NCI-H187 treated with DMSO at 0.1 percent for 48 hours (cell line): ENCODE results near the gene FAR1.
"Not testable (repeated sequence)": the region's sequence is repeated elsewhere in the genome, so short reads cannot be mapped to it uniquely, and the experiment has no call there.

Experiments used
- DNase-seq: peaks from one replicate; lab custom pipeline; 2025; lab: John Stamatoyannopoulos, UW

FAR1 gene, protein sequence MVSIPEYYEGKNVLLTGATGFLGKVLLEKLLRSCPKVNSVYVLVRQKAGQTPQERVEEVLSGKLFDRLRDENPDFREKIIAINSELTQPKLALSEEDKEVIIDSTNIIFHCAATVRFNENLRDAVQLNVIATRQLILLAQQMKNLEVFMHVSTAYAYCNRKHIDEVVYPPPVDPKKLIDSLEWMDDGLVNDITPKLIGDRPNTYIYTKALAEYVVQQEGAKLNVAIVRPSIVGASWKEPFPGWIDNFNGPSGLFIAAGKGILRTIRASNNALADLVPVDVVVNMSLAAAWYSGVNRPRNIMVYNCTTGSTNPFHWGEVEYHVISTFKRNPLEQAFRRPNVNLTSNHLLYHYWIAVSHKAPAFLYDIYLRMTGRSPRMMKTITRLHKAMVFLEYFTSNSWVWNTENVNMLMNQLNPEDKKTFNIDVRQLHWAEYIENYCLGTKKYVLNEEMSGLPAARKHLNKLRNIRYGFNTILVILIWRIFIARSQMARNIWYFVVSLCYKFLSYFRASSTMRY

GRCh38 chr11:13668102-13668956, at the start of gene FAR1:
FAR1 (plus strand) TSS chr11:13668668; CDS start chr11:13694766, 26,098 bp downstream.
- DNase-seq: peak; percentile 96

DNA sequence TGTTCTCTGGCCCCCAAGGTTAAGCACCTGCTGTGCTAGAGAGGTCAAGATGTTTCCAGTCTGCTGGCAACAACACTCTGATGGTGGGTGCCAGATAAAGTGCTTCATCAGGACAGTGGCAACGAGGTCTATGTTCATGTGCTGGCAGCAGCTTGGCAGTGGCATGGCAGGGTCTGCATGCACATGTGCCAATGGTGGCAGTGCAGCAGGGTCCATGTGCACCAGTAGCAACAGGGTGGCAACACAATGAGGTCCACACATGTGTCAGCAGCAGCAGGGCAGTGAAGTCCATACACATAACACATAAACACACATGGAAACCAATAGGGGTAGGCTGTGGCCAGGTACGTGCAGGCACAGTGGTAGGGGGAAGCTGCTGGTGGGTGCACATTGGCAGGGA, 48.4 kb upstream of the FAR1 start:
- no peak for DNase-seq

- not testable (repeated sequence) for DNase-seq
Observed at GRCh38 chr11:13626818-13627217, 41.6 kb upstream of the FAR1 start.

GRCh38 chr11:13628634-13629033, 39.8 kb upstream of the FAR1 start:
- not testable (repeated sequence) for DNase-seq

- DNase-seq: no peak
Observed at GRCh38 chr11:13629779-13630178, 38.7 kb upstream of the FAR1 start.

- DNase-seq: no peak
Observed at GRCh38 chr11:13635290-13635689, 33.2 kb upstream of the FAR1 start.

DNA sequence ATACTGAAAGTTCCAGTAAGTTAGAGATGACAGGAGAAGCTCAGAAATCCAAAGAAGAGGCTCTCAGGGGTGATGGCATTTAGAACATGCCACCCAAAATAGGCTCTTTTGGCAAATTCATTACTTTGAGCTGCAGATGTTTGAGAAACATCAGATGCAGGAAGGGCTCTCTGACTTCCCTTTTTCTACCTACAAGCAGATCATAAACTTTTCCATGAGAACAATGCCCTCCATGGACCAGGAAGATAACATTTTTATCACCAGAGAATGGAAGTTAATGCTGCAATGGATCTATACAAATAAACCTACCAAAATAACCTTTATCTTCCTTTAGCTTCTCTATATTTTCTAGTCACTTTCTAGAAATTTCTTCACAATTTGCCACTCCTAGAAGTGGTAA, 32.7 kb upstream of the FAR1 start:
- DNase-seq: no peak

- no peak for DNase-seq
Observed at GRCh38 chr11:13637125-13638069, 31.1 kb upstream of the FAR1 start.

DNA sequence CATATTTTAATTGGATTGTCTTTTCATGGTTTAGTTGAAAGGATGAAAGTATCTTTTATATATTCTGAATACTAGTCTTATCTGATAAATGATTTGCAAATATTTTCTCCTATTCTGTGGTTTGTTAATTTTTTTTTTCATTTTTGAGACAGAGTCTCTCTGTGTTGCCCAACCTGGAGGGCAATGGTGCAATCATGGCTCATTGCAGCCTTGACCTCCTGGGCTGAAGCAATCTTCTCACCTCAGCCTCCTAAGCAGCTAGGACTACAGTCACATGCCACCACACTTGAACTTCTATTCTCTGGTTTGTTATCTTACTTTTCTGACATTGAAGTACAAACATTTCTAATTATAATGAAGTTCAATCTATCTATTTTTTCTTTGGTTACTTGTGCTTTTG, 30.0 kb upstream of the FAR1 start:
- DNase-seq: no peak

GRCh38 chr11:13644997-13645687, 23.3 kb upstream of the FAR1 start:
- no peak for DNase-seq

DNA sequence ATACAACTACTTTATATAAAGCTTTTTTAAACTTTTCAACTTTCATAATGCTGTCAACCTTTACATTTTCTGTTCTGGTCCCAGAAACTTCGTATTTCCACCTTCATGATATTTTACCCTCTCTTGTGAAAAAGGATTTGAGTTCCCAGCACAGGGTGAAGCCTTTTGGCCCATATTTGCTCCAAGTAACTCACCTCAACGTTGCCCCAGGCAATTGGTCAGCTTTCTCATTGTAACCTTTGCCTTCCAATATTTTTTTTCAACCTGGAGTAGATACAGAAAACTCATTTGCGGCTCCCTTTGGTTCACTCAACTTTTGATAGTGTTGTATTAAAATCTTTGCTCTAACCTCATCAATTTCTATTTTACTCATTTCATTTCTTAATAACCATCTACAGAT, 21.1 kb upstream of the FAR1 start:
- no peak for DNase-seq

- no peak for DNase-seq
Observed at GRCh38 chr11:13649619-13650018, 18.8 kb upstream of the FAR1 start.

DNA sequence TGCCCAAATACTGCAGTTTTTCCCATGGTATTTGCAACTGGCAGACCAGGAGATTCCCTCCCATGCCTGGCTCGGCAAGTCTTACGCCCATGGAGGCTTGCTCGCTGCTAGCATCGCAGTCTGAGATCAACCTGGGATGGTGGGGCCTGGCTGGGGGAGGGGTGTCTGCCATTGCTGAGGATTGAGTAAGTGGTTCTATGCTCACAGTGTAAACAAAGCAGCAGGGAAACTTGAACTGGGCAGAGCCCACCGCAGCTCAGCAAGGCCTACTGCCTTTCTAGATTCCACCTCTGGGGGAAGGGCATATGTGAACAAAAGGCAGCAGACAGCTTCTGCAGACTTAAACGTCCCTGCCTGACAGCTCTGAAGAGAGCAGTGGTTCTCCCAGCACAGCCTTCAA, 17.0 kb upstream of the FAR1 start:
- not testable (repeated sequence) for DNase-seq

DNA sequence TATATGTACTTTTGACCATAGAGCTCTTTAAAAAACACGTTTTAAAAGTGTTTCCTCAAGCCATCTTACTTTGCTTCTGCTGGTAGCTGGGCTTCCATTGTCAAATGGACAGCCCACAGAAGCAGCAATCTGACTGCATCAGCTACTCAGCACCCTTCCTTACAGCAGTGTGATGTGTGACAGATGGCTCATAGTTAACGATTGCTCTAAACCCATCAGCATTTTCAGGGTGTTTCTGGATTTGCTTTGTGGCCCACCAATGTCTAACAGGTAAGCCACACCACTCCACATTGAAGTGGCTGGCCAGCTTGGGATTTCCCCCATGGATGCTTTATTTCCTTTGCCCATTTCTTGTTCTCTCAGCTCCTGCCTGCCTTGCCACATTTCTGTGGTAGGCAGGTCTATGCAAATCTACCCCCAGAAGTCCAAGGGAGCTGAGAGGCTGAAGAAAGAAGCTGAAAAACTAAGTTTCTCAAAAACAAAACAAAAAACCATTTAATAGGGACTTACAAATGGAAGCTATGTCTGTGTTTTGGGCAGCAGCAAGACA, 7.3 kb upstream of the FAR1 start:
- DNase-seq: no peak

- DNase-seq: no peak
Observed at GRCh38 chr11:13663631-13664071, 4.8 kb upstream of the FAR1 start.

DNA sequence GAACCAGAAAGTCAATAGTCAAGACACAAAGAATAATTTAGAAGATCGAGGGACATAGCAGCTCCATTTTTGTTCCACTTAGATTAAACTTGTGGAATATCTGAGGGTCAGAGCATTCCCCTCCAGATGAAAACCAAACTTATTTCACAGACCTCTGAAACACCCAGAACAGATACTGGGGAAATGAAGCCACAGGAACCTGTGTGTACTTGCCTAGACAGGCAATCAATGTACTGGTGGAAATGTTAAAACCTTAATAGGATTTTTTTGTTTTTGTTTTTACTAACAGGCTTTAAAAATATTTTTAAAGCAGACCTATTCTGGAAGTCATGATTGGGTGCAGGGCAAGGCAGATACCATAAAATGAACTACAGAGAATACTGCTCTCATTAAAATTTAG, 4.1 kb upstream of the FAR1 start:
- DNase-seq: no peak

- DNase-seq: no peak
Observed at GRCh38 chr11:13666708-13667107, 1.8 kb upstream of the FAR1 start.

DNA sequence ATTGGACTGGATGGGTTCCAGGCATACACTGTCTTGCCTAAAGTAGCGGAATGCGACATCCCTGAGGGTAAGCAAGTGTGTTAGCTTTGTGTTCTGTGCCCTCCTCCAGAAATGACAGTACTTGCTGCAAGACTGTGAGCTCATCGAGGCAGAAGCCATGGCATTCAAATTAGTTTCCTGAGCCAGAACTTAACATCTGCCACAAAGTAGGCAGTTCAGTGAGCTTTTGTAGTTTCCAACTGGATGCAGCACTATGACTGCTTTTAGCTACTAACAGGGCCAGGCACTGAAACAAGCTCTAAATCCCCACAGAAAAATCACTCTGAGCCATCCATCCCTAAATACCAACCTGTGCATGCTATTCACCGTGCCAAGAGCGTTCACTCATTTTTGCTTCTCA, 1.2 kb upstream of the FAR1 start:
- DNase-seq: no peak

GRCh38 chr11:13667795-13668101, 720 bp upstream of the FAR1 start:
- no peak for DNase-seq

DNA sequence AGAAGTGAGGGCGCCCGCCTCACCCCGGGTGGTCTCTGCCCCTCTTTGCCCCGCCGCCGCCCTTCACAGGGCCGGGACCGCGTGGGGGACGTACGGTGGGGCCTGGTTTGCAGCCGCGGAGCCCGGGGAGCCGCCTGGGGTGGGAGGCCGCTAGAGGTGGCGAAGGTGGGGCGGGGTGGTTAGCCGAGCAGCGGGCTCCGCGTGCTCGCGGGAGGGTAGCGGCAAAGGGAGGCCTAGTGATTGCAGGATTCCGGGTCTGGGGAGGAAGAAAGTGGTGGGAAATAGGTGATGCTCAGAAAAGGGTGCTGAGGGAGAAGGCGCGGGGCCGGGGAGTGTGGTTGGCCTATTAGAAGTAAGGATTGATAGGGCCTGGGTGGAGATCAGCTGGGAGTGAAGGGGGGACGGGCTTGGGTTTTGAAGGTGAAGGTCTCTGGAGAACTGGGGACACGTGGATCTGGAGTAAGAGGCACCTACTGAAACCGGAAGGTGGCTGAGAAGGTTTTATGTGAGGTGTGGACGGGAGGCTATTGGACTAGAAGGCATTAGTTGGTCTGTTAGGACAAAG, 571 bp downstream of the FAR1 start:
- no peak for DNase-seq
